Stimulated activated CD8-positive, alpha-beta memory T cell treated with anti-CD3 and anti-CD28 coated beads, Interleukin-2, amount 100 ng/mL, for 1 hour (primary cell): Measurements from ENCODE around the gene CFAP210.
"Not testable (repeated sequence)": the region's sequence is repeated elsewhere in the genome, so short reads cannot be mapped to it uniquely, and the experiment has no call there.

Experiments
- DNase-seq, 2 donors: peaks; one replicate each; pipeline ENCODE4 v3.0.0-alpha.2; 2020; ENCODE audit warnings: low read depth in 2 of 2

CFAP210 gene

GRCh38 chr2:169620509-169620908, 73.7 kb downstream of the CFAP210 start:
- DNase-seq: no peak

GRCh38 chr2:169619946-169620345, 74.3 kb downstream of the CFAP210 start:
- DNase-seq: no peak

DNA sequence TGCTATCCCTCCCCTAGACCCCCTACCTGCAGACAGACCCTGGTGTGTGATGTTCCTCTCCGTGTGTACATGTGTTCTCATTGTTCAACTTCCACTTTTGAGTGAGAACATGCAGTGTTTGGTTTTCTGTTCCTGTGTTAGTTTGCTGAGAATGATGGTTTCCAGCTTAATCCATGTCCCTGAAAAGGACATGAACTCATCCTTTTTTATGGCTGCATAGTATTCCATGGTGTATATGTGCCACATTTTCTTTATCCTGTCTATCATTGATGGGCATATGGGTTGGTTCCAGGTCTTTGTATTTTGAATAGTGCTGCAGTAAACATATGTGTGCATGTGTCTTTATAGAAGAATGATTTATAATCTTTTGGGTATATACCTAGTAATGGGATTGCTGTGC, 78.2 kb downstream of the CFAP210 start:
- DNase-seq: not testable (repeated sequence)

- DNase-seq: no peak
Measured at GRCh38 chr2:169613876-169614275, 80.3 kb downstream of the CFAP210 start.

DNA sequence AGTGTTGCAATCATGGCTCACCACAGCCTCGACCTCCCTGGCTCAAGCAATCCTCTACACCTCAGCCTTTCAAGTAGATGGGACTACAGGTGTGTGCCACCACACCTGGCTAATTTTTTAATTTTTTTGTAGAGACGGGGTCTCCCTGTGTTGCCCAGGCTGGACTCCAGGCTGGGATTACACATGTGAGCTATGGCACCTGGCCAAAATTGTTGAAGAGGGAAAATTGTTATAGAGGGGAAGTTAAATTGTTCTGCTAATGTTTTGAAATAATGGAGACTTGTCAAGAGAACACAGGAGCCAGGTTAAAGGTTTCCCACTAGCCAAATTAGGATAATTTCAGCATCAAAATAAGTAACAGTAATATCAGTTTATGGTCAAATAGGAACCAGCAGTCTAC, 84.9 kb downstream of the CFAP210 start:
- no peak for DNase-seq

- DNase-seq: no peak
Measured at GRCh38 chr2:169599568-169599967, 94.6 kb downstream of the CFAP210 start.

GRCh38 chr2:169598982-169599381, 95.2 kb downstream of the CFAP210 start:
- no peak for DNase-seq

DNA sequence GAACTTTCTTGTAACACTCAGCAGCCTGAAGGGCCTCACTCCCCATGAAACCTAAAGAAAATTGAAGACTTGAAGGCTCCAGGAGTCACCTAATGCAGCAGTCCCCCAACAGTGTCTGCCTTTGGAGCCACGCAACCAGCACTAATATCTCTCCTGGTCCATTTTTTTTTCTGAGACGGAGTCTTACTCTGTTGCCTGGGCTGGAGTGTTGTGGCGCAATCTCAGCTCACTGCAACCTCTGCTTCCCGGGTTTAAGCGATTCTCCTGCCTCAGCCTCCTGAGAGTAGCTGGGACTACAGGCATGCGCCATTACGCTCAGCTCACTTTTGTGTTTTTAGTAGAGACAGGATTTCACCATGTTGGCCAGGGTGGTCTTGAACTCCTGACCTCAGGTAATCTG, 97.7 kb downstream of the CFAP210 start:
- DNase-seq: not testable (repeated sequence)
